ENCODE measurements around the gene NF2.
"Not testable (repeated sequence)": the region's sequence is repeated elsewhere in the genome, so short reads cannot be mapped to it uniquely, and the experiment has no call there.

The NF2 gene

GRCh38 chr22:29596408-29596807 is 7.0 kb upstream of the NF2 start:
- no peak for DNase-seq (ENCODE audit: low read depth)

- not testable (repeated sequence) for DNase-seq (ENCODE audit: low read depth)
These were observed 5.4 kb upstream of the NF2 start for GRCh38 chr22:29597871-29598683.

- DNase-seq (ENCODE audit: low read depth): no peak
These were observed 4.8 kb upstream of the NF2 start for GRCh38 chr22:29598684-29599020.

GRCh38 chr22:29604076-29604360 is 585 bp downstream of the NF2 start:
- DNase-seq (ENCODE audit: low read depth): no peak

- no peak for DNase-seq (ENCODE audit: low read depth)
These were observed 2.1 kb downstream of the NF2 start for GRCh38 chr22:29605527-29605850.

- no peak for DNase-seq (ENCODE audit: low read depth)
These were observed 2.9 kb downstream of the NF2 start for GRCh38 chr22:29606320-29606719.

- DNase-seq (ENCODE audit: low read depth): no peak
These were observed 4.0 kb downstream of the NF2 start for GRCh38 chr22:29607426-29607825.

- DNase-seq (ENCODE audit: low read depth): no peak
These were observed 5.7 kb downstream of the NF2 start for GRCh38 chr22:29609139-29609538.

- DNase-seq (ENCODE audit: low read depth): no peak
These were observed 7.3 kb downstream of the NF2 start for GRCh38 chr22:29610780-29611179.

GRCh38 chr22:29615705-29616327 is 12.4 kb downstream of the NF2 start:
- DNase-seq (ENCODE audit: low read depth): no peak

GRCh38 chr22:29617922-29618629 is 14.6 kb downstream of the NF2 start:
- DNase-seq (ENCODE audit: low read depth): no peak

GRCh38 chr22:29621761-29622526 is 18.5 kb downstream of the NF2 start:
- no peak for DNase-seq (ENCODE audit: low read depth)

- no peak for DNase-seq (ENCODE audit: low read depth)
These were observed 19.6 kb downstream of the NF2 start for GRCh38 chr22:29623059-29623458.

- no peak for DNase-seq (ENCODE audit: low read depth)
These were observed 20.2 kb downstream of the NF2 start for GRCh38 chr22:29623553-29624169.

- DNase-seq (ENCODE audit: low read depth): peak; percentile 7
These were observed 21.8 kb downstream of the NF2 start for GRCh38 chr22:29625090-29625825.

GRCh38 chr22:29626497-29627195 is 23.2 kb downstream of the NF2 start:
- no peak for DNase-seq (ENCODE audit: low read depth)

- DNase-seq (ENCODE audit: low read depth): no peak
These were observed 23.7 kb downstream of the NF2 start for GRCh38 chr22:29627196-29627535.

- no peak for DNase-seq (ENCODE audit: low read depth)
These were observed 25.8 kb downstream of the NF2 start for GRCh38 chr22:29628996-29629902.

- DNase-seq (ENCODE audit: low read depth): no peak
These were observed 26.6 kb downstream of the NF2 start for GRCh38 chr22:29629903-29630516.

- DNase-seq (ENCODE audit: low read depth): no peak
These were observed 27.6 kb downstream of the NF2 start for GRCh38 chr22:29630987-29631386.

All from activated gamma-delta T cell treated with anti-CD3 and anti-CD28 coated beads, Interleukin-2, amount 50 U/mL, for 16 hours (primary cell).